Ramos (cell line): ENCODE measurements around the gene TWSG1.
"Not testable (repeated sequence)": the region's sequence is repeated elsewhere in the genome, so short reads cannot be mapped to it uniquely, and the experiment has no call there.

ENCODE experiments used
- in situ Hi-C: fragments of 300-500 bp; cut with MboI; formaldehyde crosslinking; loops from one replicate; pipeline ENCODE4 v1.14.3; 2022; ENCODE audit warnings: low sequenced_read_pairs; ENCODE audit not compliant: unreplicated experiment

The TWSG1 gene

DNA sequence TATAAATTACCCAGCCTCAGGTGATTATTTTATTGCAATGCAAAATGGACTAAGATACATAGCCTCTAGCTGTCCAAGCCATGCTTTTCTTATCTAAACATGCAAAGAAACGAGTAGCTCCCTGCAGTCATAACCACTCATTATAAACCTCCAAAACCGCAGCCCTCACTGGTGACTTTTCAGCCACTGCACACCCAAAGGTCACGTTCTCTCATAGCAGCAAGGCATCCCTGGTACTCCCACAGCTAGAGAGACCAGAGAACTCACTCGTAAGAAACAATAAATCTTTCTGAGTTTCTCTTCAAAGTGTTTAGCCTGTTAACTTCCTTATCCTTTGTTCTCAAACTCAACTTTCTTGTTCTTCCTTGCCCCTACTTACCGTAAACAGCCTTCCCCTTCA lies 112.3 kb downstream of the TWSG1 start:
- in situ Hi-C loops, result no loop called here

DNA sequence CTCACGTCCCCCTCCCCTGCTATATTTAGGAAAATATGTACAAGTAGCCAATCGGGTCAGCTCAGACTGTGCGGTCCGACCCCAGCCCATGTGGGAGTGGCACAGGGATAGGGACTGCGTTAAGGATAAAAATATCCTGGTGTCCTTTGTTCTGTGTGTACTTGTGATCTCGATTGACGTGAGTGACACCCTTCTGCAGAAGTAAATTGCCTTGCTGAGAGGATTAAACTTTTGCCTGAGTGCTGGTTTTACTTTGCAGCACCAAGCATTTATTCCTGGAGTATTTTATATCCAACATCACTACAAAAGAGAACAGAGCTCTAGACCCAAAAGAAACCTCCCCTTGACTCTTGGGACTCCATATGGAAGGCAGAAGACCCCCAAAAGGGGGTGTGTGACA lies 112.8 kb downstream of the TWSG1 start:
- in situ Hi-C loops, result no loop called here

DNA sequence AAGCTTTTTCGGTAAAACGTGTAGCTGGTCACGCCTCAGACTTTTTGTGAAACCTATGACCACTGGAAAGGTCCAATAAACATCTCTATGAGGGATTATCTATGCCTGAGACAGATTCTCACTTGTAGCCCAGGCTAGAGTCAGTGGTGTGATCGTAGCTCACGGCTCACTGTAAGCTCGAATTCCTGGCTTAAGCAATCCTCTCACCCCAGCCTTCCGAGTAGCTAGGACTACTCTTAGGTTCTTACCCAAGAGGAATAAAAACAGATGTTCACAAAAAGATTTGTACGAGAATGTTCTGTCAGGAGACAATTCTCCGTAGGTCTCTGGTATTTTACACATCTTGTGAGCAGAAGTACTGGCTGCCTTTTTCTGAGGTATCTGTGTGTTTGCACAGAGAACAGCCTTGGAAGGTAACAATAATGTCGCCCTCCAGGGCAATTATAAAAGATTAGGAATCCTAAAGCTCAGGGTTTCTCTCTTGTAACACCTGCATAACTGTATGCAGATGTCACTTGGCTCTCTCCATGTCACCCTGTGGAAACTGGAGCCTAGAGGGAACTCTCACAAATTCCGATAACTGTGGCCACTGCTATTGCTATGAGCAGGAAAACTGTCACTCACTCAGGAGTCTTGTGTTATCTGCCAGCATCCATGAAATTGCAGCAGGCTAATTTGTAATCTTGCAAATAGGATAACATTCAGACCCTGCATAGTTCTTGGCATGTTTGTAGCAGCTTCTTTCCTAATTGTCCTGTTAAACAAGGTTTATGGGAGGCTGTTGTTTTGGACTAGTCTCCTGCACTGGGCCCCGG lies 115.2 kb downstream of the TWSG1 start:
- in situ Hi-C loops, result no loop called here

DNA sequence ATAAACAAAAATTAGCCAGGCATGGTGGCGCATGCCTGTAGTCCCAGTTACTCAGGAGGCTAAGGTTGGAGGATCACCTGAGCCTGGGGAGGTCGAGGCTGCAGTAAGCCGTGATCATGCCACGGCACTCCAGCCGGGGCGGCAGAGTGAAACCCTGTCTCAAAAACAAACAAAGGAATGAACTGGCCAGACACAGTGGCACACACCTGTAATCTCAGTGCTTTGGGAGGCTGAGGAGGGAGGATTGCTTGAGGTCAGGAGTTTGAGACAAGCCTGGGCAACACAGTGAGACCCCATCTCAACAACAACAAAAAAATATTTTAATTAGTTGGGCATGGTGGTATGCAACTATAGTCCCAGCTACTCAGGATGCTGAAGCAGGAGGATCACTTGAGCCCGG lies 116.3 kb downstream of the TWSG1 start:
- in situ Hi-C loops, result not testable (repeated sequence)
